GM23248 (cell line): ENCODE results near the gene MINDY4B.

Experiments used
- EZH2 ChIP-seq: fragments of 200-600 bp; sonication (generic); IDR thresholded peaks from 2 replicates; pipeline ENCODE4 v1.6.1; 2018; ENCODE audit warnings: antibody characterized with exemption, mild to moderate bottlenecking; ENCODE audit not compliant: insufficient read depth, poor library complexity, severe bottlenecking
- EZH2phosphoT487 ChIP-seq: fragments of 200-600 bp; sonication (generic); IDR thresholded peaks from 2 replicates; pipeline ENCODE4 v1.6.1; 2018; ENCODE audit warnings: antibody characterized with exemption, moderate library complexity, mild to moderate bottlenecking, low read depth; ENCODE audit not compliant: insufficient read depth

- TF ChIP-seq EZH2 (no peak), EZH2phosphoT487 (no peak)
Measured at GRCh38 chr3:150826466-150827282, 78.6 kb downstream of the MINDY4B start.
